HCEC 1CT (cell line): ENCODE results near the gene GNB4.

ENCODE experiments used
- DNase-seq: peaks from one replicate; pipeline ENCODE4 v3.0.0-alpha.2; 2017

GNB4 gene

GRCh38 chr3:179348325-179349013 lies 102.8 kb downstream of the GNB4 start:
- DNase-seq, result no peak

DNA sequence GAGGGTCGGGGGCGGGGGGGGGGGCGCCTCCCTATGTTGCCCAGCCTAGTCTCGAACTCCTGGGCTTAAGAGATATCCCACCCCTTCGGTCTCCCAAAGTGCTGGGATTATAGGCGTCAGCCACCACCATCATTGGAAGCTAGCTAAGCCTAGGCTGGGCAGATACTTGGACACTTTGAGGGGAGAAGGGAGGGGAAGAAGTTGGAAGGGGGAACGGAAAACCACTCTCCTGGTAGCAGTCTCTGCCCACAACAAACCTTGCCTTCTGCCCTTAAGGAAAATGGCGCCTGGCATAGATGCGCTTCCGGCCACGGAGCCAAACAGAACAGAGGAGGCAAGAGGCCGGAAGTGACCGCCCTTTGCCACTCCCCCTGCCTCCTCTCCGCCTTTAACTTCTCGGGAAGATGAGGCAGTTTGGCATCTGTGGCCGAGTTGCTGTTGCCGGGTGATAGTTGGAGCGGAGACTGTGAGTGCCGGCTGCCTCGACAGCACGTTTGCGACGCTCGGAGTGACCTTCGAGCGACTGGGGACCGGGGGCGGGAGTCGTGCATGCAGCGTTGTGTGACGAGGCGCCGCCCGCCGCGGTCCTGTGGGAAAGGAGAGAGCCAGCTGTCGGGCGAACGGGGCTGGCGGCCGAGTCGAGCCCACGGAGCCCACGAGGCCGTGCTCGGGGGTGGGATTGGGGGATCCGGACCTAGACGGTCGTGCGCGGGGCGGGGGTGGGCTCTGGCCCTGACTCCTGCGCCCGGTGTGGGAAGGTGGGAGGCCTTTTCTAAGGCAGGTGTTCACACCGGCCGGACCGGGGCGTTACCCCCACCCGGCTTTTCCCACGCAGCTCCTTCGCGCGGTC lies 103.7 kb downstream of the GNB4 start, which contains the start of gene MFN1:
TSS of gene MFN1 (plus strand) at position 365 of the 850 bp plus-strand sequence. CDS start 1,143 bp downstream, outside the sequence.
- DNase-seq, result peak; percentile 96
